Measurements from ENCODE around the gene DAG1.

- TF ChIP-seq CTCF (IDR thresholded peaks at IDR 0.05) (no peak), POLR2A (IDR thresholded peaks at IDR 0.05) (no peak)
These were observed 54.0 kb downstream of the DAG1 start for GRCh38 chr3:49523756-49524747.

Measured in body of pancreas (tissue), 4 donors.